HG03342 (cell line): Measurements from ENCODE around the gene CAPN12.

Source experiments
- ATAC-seq: cut with Tn5 transposase; IDR thresholded peaks from one replicate; pipeline ENCODE4 v1.9.1; 2021; ENCODE audit warnings: mild to moderate bottlenecking, moderate library complexity; ENCODE audit not compliant: unreplicated experiment

CAPN12 gene

GRCh38 chr19:38739440-38740256 is 4.6 kb downstream of the CAPN12 start:
- ATAC-seq, result no peak

GRCh38 chr19:38737921-38738737 is 6.1 kb downstream of the CAPN12 start:
- no peak for ATAC-seq

- no peak for ATAC-seq
Measured at GRCh38 chr19:38737281-38737865, 6.9 kb downstream of the CAPN12 start.

- ATAC-seq, result no peak
Measured at GRCh38 chr19:38736413-38737280, 7.6 kb downstream of the CAPN12 start.

DNA sequence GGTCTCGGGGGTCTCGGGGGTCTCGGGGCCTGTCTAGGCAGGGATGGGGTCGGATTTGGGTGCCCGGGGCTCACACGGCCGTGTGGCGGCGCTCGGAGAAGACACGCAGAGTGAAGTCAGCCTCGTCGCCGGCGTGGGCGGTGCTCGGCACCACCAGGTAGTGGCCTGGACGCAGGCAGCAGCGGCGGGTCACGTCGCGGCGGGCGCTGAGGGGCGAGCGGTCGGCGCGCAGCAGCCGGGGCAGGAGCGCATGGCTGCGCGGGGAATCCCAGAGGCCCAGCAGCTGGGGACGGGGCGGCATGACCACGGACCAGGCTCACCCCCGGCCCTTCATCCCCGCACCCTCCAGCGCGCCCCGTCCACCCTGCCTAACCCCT is 8.2 kb downstream of the CAPN12 start:
- no peak for ATAC-seq

DNA sequence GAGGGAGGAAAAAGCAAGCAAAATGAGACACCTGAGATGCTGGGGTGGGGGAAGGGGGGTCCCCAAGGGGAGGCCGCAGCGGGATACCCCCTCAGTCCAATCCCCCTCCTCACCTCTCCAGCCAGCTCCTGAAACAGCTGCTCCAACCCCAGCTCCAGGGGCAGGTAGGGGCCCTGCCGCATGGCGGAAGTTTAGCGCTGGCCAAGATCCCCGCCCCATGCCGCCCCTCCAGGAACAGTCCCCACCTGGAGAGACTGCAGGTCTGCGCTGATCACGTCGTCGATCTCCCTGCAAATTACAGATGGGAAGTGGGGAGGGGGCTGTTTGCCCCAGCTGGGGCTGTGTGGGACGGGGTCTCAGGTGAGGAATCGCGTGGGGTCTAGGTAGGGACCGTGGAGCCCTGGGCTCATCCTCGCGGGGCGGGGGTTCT is 9.0 kb downstream of the CAPN12 start:
- ATAC-seq, result no peak

DNA sequence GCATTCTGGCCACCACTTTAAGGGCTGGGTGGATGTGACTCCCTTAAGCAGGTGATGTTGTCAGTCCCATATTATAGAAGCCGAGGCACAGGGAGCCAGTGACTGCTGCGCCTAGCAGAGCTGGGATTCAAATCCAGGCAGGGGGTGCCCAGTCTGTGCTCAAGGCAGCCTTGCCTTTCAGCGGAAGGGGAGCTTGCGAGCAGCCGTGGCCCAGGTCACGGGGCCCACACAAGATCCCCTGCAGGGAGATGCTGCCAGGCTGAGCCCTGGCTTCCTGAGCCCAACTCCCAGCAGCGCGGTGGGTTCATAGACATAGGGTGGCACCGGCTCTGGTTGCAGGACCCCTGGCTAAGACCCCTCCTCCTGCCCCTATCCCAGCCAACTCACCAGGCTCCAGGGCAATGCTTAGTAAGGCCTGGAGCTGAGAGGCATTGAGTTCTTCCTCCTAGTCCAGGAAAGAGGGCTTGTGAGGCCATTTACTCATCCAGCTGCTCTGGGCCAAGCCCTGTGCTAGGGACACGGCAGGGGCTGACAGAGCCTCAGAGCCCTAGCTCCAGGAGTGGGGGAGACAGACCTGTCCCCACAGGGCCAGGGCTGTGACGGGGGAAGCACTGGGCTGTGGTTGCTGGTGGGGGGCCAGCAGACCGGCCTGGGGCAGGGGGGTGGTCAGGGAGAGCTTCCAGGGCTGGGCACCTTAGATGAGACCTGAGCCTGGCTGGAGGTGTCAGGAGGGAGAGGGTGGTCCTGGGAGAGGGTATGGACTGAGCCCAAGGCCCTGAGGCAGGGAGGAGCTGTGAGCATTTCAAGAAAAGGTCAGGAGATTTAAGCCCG is 9.6 kb downstream of the CAPN12 start:
- peak; percentile 32 for ATAC-seq

DNA sequence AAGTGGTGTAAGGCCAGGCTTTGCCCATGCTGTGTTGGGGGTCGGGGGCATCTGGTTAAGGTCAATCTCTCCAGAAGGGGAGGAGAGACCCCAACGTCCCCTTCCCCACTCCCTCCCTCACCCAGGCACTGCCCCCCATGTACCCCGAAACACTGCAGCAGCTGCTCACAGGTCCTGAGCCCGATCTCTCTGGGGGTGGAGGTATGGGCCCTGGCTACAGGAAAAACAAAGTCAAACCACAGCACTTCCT is 10.2 kb downstream of the CAPN12 start:
- no peak for ATAC-seq

DNA sequence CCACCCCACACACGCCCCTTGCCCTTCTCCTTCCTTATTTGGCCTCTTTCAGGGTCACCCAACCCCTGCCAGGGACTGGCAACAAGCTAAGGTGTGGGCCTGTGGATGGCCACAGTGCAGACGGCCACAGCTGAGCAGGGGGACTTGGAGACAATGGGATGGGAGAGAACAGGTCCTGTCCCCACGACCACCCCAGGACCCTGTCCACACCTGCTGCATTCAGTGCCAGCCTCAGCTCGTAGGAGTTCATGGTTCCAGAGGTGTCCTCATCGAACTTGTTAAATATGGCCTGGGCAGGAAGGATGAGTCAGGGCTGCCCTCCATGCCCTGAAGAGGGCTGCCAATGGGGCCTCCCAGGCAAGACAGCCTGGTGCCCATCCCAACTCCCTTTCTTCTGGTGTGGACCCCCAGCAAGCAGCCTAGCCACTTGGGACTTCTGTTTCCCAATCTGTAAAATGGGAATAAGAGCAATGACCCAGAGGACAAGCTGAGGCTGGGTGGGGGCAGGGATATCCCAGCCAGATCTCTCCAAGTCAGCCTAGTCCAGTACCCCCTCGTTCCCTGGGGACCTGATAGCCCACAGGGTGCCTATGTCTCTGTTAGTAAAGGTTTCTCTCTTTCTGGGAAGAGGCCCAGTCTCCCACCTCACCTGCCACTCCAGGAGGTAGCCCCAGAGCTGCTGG is 10.6 kb downstream of the CAPN12 start:
- ATAC-seq, result no peak

DNA sequence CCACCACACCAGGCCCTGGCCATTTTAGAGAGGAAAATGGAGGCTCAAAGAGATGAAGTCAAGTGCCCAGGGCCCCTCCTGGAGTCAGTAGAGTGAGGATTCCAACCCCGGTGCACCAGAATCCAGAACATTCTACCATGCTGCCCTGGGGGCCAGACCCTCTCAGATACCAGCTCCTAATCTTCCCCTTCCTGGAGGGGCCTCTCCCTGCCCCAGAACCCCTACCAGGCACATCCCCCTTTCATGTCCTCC is 11.1 kb downstream of the CAPN12 start:
- ATAC-seq, result no peak

GRCh38 chr19:38731654-38732301 is 12.5 kb downstream of the CAPN12 start:
- ATAC-seq, result no peak

DNA sequence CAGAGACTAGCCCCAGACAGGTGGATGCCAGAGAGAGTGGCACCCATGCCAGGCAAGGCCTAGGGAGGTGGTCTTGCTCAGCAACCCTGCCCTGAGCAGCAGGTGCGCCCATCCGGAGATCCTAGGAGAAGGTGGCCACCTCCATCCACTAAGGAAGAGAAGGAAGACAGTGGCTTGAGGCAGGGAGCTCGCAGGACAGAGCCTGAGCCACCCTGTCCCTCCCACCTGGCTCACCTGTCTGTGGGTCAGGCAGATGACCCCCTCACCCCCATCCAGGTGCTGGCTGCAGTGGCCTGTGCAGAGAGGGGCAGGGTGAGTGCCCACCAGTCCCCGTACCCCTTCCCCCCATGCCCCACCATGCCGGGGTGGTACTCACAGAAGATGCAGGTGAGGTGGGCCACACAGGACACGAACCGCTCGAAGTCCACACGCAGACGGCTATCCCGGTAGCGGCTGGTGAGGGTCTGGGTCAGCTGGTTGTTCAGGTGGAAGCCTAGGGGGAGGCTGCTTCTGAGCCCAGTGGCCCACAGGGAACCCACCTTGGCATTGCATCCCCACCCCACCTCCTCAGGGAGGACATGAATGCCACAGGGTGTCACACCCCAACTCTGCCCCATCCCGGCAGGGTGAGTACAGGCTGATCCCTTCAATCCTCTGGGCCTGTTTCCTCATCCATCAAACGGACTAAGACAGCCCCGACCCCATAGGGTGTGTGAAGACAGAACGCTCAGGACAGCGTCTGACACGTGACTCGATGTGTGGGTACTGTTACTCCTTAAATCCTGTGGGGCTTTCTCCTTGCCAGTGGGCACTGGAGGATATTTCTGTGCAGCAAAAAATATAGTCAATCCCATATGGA is 13.3 kb downstream of the CAPN12 start:
- no peak for ATAC-seq

DNA sequence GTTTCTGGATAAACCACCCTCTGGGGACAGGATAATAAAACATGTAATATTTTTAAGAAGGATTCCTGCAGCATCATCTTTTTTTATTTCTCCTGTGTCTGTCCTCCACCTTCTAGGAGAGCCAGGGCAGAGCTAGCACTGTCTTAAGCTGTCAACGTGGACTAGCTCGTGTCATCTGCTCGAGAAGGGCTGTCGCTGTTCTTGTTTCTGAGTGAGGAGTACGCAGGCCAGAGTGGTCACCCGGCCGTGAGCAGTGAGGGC is 13.9 kb downstream of the CAPN12 start:
- no peak for ATAC-seq

DNA sequence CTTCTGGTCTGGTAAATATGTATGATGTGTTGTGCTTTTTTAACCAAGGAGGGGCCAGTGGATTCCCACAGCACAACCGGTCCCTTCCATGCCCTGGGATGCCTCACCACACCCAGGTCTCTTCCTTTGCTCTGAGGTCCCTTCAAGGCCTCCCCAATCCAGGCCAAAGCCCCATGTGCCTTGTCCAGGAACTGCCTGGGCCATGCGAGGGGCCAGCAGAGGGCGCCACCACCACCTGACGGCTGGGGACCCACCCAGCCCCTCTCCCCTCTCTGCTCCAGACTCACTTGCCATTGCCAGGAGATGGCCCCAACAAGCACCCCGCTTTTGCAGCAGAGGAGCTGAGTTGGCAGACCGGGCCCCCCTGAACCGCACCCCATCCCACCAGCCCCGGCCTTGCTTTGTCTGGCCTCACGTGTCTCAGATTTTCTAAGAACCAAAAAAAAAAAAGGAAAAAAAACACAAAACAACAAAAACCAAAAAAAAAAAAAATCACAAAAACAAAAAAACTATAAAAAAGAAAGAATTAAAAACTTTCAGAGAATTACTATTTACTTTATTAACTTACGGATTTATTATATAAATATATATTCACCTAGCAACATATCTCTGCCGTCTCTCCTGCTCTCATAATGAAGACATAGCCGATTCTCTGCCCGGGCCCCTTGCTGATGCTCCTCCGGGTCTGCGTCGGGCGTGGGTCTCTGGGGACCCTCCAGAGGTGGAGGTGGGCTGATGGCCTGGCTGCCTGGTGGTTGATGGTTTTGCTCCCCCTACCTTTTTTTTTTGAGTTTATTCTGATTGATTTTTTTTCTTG is 14.4 kb downstream of the CAPN12 start:
- no peak for ATAC-seq

GRCh38 chr19:38728752-38729541 is 15.3 kb downstream of the CAPN12 start:
- ATAC-seq, result no peak

GRCh38 chr19:38727868-38728660 is 16.2 kb downstream of the CAPN12 start:
- no peak for ATAC-seq
